ENCODE measurements around the gene DOCK4. TPM values are rescaled to one million over a fixed set of nuclear protein-coding genes. Genes with fewer than 3 reads are reported as not detected.

DOCK4 gene
- total RNA-seq, 4 donors from 2014 or later, result 6.4 to 20.5 (median 9.7) TPM

- Histone ChIP-seq H3K4me1 (no peaks in the 10 kb centered on the region), H3K9me3 (no peaks in the 10 kb centered on the region), H3K36me3 (no peaks in the 10 kb centered on the region), H3K27ac (no peak overlapping the region), H3K4me3 (no peak overlapping the region), H3K27me3 (no peaks in the 10 kb centered on the region)
- no peak for TF ChIP-seq EP300 (IDR thresholded peaks at IDR 0.05)
- no peak for TF ChIP-seq POLR2AphosphoS5 (IDR thresholded peaks at IDR 0.05)
- TF ChIP-seq, protein P1, sequence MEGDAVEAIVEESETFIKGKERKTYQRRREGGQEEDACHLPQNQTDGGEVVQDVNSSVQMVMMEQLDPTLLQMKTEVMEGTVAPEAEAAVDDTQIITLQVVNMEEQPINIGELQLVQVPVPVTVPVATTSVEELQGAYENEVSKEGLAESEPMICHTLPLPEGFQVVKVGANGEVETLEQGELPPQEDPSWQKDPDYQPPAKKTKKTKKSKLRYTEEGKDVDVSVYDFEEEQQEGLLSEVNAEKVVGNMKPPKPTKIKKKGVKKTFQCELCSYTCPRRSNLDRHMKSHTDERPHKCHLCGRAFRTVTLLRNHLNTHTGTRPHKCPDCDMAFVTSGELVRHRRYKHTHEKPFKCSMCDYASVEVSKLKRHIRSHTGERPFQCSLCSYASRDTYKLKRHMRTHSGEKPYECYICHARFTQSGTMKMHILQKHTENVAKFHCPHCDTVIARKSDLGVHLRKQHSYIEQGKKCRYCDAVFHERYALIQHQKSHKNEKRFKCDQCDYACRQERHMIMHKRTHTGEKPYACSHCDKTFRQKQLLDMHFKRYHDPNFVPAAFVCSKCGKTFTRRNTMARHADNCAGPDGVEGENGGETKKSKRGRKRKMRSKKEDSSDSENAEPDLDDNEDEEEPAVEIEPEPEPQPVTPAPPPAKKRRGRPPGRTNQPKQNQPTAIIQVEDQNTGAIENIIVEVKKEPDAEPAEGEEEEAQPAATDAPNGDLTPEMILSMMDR (IDR thresholded peaks at IDR 0.05), result no peak
- TF ChIP-seq POLR2A (IDR thresholded peaks at IDR 0.05), result no peak
- DNase-seq (ENCODE audit: low spot score in 2 of 2), result no peak
- WGBS, result 62% methylated on average over 8 of the region's 8 CpGs
Observed at GRCh38 chr7:111682588-111683340, 523.4 kb downstream of the DOCK4 start.

DNA sequence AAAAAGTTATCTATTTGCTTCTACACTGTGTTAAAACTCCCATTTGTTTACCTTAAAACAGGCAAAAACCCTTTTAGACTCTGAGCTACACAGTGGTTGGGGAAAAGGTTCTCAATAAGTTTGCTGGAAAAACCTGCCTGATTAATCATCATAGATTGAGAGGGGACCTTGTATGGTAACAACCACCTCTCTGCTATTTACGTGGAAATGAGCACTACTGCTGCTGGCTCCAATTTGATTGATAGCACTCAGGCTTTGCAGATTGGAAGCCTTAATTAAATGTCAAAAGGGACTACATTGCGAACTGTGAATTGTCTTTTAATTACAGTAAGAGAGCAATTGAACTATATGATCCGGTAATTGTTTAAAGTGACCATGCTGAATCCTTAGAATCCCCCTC lies 525.0 kb downstream of the DOCK4 start:
- no peaks in the 10 kb centered on the region for H3K36me3 ChIP-seq
- H3K4me3 ChIP-seq, result no peak overlapping the region
- no peak for DNase-seq (ENCODE audit: low spot score in 2 of 2)
- H3K4me1 ChIP-seq, result no peaks in the 10 kb centered on the region
- no peaks in the 10 kb centered on the region for H3K27me3 ChIP-seq
- H3K9me3 ChIP-seq, result no peaks in the 10 kb centered on the region
- H3K27ac ChIP-seq, result no peak overlapping the region
- TF ChIP-seq EP300 (IDR thresholded peaks at IDR 0.05) (no peak), POLR2AphosphoS5 (IDR thresholded peaks at IDR 0.05) (no peak), POLR2A (IDR thresholded peaks at IDR 0.05) (no peak)
- TF ChIP-seq, protein P1 (IDR thresholded peaks at IDR 0.05), result no peak
- 91% methylated on average over 3 of the region's 3 CpGs for WGBS

DNA sequence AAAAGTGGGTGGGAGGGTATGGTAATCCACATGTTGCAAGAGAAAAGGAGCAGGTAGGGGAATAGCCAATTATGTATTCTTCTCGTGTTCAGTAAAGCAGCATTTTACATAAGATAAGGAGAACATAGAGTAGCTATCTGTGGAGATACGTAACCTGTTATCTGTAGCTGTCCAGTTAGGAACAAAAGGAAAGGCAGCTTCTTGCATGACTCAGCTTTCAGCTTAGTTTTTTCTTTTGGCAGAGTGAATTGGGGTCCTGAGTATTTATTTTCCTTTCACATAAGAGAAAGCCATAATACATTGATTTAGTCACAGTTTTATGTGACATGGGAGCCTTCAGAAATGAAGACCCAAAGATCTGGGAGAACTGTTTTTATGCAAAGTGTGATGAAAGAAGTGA lies 527.2 kb downstream of the DOCK4 start:
- no peaks in the 10 kb centered on the region for H3K9me3 ChIP-seq
- no peak overlapping the region for H3K4me3 ChIP-seq
- no peak overlapping the region for H3K27ac ChIP-seq
- WGBS, result 91% methylated on average over 2 of the region's 2 CpGs
- TF ChIP-seq POLR2A (IDR thresholded peaks at IDR 0.05), result no peak
- TF ChIP-seq, protein P1 (IDR thresholded peaks at IDR 0.05), result no peak
- TF ChIP-seq POLR2AphosphoS5 (IDR thresholded peaks at IDR 0.05), result no peak
- TF ChIP-seq EP300 (IDR thresholded peaks at IDR 0.05), result no peak
- H3K4me1 ChIP-seq, result no peaks in the 10 kb centered on the region
- no peaks in the 10 kb centered on the region for H3K27me3 ChIP-seq
- no peaks in the 10 kb centered on the region for H3K36me3 ChIP-seq
- DNase-seq (ENCODE audit: low spot score in 2 of 2), result no peak

- DNase-seq (ENCODE audit: low spot score in 2 of 2), result no peak
- 38% methylated on average over 3 of the region's 3 CpGs for WGBS
- no peak overlapping the region for H3K27ac ChIP-seq
- no peaks in the 10 kb centered on the region for H3K36me3 ChIP-seq
- H3K4me3 ChIP-seq, result no peak overlapping the region
- no peaks in the 10 kb centered on the region for H3K4me1 ChIP-seq
- TF ChIP-seq EP300 (IDR thresholded peaks at IDR 0.05) (no peak), POLR2A (IDR thresholded peaks at IDR 0.05) (no peak), POLR2AphosphoS5 (IDR thresholded peaks at IDR 0.05) (no peak)
- TF ChIP-seq, protein P1 (IDR thresholded peaks at IDR 0.05), result no peak
- no peaks in the 10 kb centered on the region for H3K27me3 ChIP-seq
- no peaks in the 10 kb centered on the region for H3K9me3 ChIP-seq
Observed at GRCh38 chr7:111678281-111678680, 527.9 kb downstream of the DOCK4 start.

DNA sequence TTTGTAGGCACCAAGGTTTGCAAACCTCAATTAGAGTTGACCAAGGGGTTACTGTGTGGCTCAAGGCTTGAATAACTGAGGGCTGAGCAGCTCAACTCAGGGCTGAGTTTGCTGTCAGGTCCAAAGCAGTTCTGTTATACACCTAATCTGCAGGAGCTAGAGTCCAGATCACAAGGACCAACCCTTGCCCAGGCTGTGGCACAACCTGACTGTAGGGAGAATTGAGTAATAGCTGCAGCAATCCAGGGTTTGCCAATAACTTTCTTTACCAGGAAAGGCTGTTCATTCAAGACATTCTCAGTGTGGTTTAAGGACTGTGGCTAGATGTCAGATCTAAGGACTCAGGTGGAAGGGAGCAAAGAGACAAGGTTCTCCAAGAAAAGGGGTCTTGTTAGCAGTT lies 528.4 kb downstream of the DOCK4 start:
- TF ChIP-seq, protein P1 (IDR thresholded peaks at IDR 0.05), result no peak
- TF ChIP-seq EP300 (IDR thresholded peaks at IDR 0.05) (no peak), POLR2AphosphoS5 (IDR thresholded peaks at IDR 0.05) (no peak), POLR2A (IDR thresholded peaks at IDR 0.05) (no peak)
- H3K9me3 ChIP-seq, result no peaks in the 10 kb centered on the region
- no peaks in the 10 kb centered on the region for H3K4me1 ChIP-seq
- H3K27ac ChIP-seq, result no peak overlapping the region
- H3K27me3 ChIP-seq, result no peaks in the 10 kb centered on the region
- H3K4me3 ChIP-seq, result no peak overlapping the region
- no peak for DNase-seq (ENCODE audit: low spot score in 2 of 2)
- no peaks in the 10 kb centered on the region for H3K36me3 ChIP-seq
